SK-N-SH treated with all-trans-retinoic acid at 6 μM for 48 hours (cell line): Measurements from ENCODE around the gene RNASE8.

Experiments used
- ATAC-seq: fragments of 200-7000 bp; cut with Tn5 transposase; 3 replicates; pipeline ENCODE4 v1.9.1; 2020; ENCODE audit warnings: mild to moderate bottlenecking, moderate library complexity
- BACH2 ChIP-seq: fragments of 250-450 bp; sonication (Bioruptor Pico); IDR thresholded peaks from 2 replicates; pipeline ENCODE4 v1.9.0; 2021; ENCODE audit warnings: mild to moderate bottlenecking, borderline replicate concordance
- CREB5 ChIP-seq: fragments of 250-450 bp; sonication (Bioruptor Pico); IDR thresholded peaks from 2 replicates; pipeline ENCODE4 v1.5.1; 2020; ENCODE audit warnings: low read depth, mild to moderate bottlenecking, moderate library complexity
- CSDC2 ChIP-seq: fragments of 250-450 bp; sonication (Bioruptor Pico); IDR thresholded peaks from 2 replicates; pipeline ENCODE4 v1.5.0; 2020; ENCODE audit warnings: mild to moderate bottlenecking, moderate library complexity
- CSRNP3 ChIP-seq: fragments of 250-450 bp; sonication (Bioruptor Pico); IDR thresholded peaks from 2 replicates; pipeline ENCODE4 v1.5.1; 2021; ENCODE audit warnings: mild to moderate bottlenecking, moderate library complexity
- ESRRG ChIP-seq: fragments of 250-450 bp; sonication (Bioruptor Pico); IDR thresholded peaks from 2 replicates; pipeline ENCODE4 v1.6.1; 2021; ENCODE audit warnings: mild to moderate bottlenecking
- GLIS3 ChIP-seq: fragments of 250-450 bp; sonication (Bioruptor Pico); IDR thresholded peaks from 2 replicates; pipeline ENCODE4 v1.5.0; 2020; ENCODE audit warnings: mild to moderate bottlenecking, moderate library complexity
- ISL1 ChIP-seq: fragments of 250-450 bp; sonication (Bioruptor Pico); IDR thresholded peaks from 2 replicates; pipeline ENCODE4 v2.1.2; 2022; ENCODE audit warnings: mild to moderate bottlenecking, moderate library complexity
- OSR1 ChIP-seq: fragments of 250-450 bp; sonication (Bioruptor Pico); IDR thresholded peaks from 2 replicates; pipeline ENCODE4 v1.8.0; 2022; ENCODE audit warnings: moderate library complexity, mild to moderate bottlenecking, inconsistent platforms
- PATZ1 ChIP-seq: fragments of 250-450 bp; sonication (Bioruptor Pico); IDR thresholded peaks from 2 replicates; pipeline ENCODE4 v1.8.0; 2020; ENCODE audit warnings: mild to moderate bottlenecking, moderate library complexity, borderline replicate concordance
- POU6F1 ChIP-seq: fragments of 250-450 bp; sonication (Bioruptor Pico); IDR thresholded peaks from 2 replicates; pipeline ENCODE4 v1.8.0; 2021; ENCODE audit warnings: low read depth, mild to moderate bottlenecking, moderate library complexity, borderline replicate concordance
- RARB ChIP-seq: fragments of 250-450 bp; sonication (Bioruptor Pico); IDR thresholded peaks from 2 replicates; pipeline ENCODE4 v1.8.0; 2021; ENCODE audit warnings: mild to moderate bottlenecking, moderate library complexity
- TCF4 ChIP-seq: fragments of 250-450 bp; sonication (Bioruptor Pico); IDR thresholded peaks from 2 replicates; pipeline ENCODE4 v1.8.0; 2021; ENCODE audit warnings: mild to moderate bottlenecking, moderate library complexity, borderline replicate concordance
- TSHZ2 ChIP-seq: fragments of 250-450 bp; sonication (Bioruptor Pico); IDR thresholded peaks from 2 replicates; pipeline ENCODE4 v1.5.0; 2020; ENCODE audit warnings: mild to moderate bottlenecking, moderate library complexity
- ZC3H10 ChIP-seq: fragments of 250-450 bp; sonication (Bioruptor Pico); IDR thresholded peaks from 2 replicates; pipeline ENCODE4 v1.5.1; 2021; ENCODE audit warnings: mild to moderate bottlenecking, moderate library complexity
- ZFP30 ChIP-seq: fragments of 450-650 bp; formaldehyde crosslinking; IDR thresholded peaks from 2 replicates; pipeline ENCODE4 v1.5.0; 2022; ENCODE audit warnings: mild to moderate bottlenecking, moderate library complexity
- ZNF565 ChIP-seq: fragments of 450-650 bp; formaldehyde crosslinking; conservative IDR thresholded peaks from 2 replicates; pipeline ENCODE4 v1.5.0; 2020; ENCODE audit warnings: low read depth, mild to moderate bottlenecking, moderate library complexity
- ZNF70 ChIP-seq: fragments of 450-650 bp; formaldehyde crosslinking; IDR thresholded peaks from 2 replicates; pipeline ENCODE4 v1.5.0; 2020; ENCODE audit warnings: mild to moderate bottlenecking, moderate library complexity
- ZNF8 ChIP-seq: fragments of 450-650 bp; formaldehyde crosslinking; IDR thresholded peaks from 2 replicates; pipeline ENCODE4 v1.5.0; 2020; ENCODE audit warnings: mild to moderate bottlenecking, moderate library complexity

Gene RNASE8

GRCh38 chr14:21070610-21071224, 13.1 kb downstream of the RNASE8 start:
- ATAC-seq = peak; percentile 34
- TF ChIP-seq ZNF70 (CRISPR knock-in tag) (no peak), ZC3H10 (CRISPR knock-in tag) (no peak), POU6F1 (CRISPR knock-in tag) (no peak), TSHZ2 (no peak), CREB5 (CRISPR knock-in tag) (no peak), CSRNP3 (CRISPR knock-in tag) (no peak), GLIS3 (no peak), ESRRG (no peak)

- peak; percentile 87 for ATAC-seq
- no peak for TF ChIP-seq ZNF70 (CRISPR knock-in tag)
- TF ChIP-seq TCF4 (CRISPR knock-in tag) = peak; percentile 42; the same call in 1 of the 2 replicates
- no peak for TF ChIP-seq GLIS3
Measured at GRCh38 chr14:21071225-21072030, 13.8 kb downstream of the RNASE8 start.

GRCh38 chr14:21072031-21072473, 14.4 kb downstream of the RNASE8 start:
- ATAC-seq = peak; percentile 5; the same call in 1 of the 3 replicates
- TF ChIP-seq TCF4 (CRISPR knock-in tag) (no peak), RARB (CRISPR knock-in tag) (no peak), PATZ1 (no peak), ISL1 (CRISPR knock-in tag) (no peak), ZNF565 (no peak), OSR1 (CRISPR knock-in tag) (no peak), TSHZ2 (no peak), ZNF8 (CRISPR knock-in tag) (no peak), BACH2 (no peak), ZC3H10 (CRISPR knock-in tag) (no peak), ESRRG (no peak), GLIS3 (no peak), POU6F1 (CRISPR knock-in tag) (no peak), ZFP30 (no peak), CSDC2 (no peak)
